ENCODE data around the gene PSMA2.

The PSMA2 gene

GRCh38 chr7:42967391-42967790 lies 35.4 kb upstream of the PSMA2 start:
- TF ChIP-seq CTCF (conservative IDR thresholded peaks at IDR 0.05) = no peak
- H3K27ac ChIP-seq = no peak overlapping the region

- TF ChIP-seq CTCF (conservative IDR thresholded peaks at IDR 0.05) = no peak
- H3K27ac ChIP-seq = no peak overlapping the region
Measured at GRCh38 chr7:42964849-42965805, 33.2 kb upstream of the PSMA2 start.

DNA sequence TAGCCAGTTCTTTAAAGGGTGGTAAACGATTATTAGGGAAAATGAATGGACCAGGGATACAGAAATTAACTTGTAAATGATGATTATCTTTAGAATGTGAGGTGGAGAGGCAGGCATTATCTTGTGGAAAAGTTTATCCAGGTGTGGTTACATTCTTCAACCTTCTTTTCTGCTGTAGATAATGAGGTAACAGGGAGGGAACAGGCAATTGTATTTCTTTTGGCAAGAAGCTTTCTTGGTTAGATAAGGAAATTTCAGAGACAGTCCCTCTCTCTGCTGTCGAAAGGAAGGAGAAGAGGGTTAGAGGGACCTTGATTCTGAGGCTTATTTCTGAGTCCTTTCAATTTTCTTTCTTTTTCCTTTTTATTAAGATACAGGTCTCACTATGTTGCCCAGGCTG lies 32.3 kb upstream of the PSMA2 start:
- H3K27ac ChIP-seq = no peak overlapping the region
- TF ChIP-seq CTCF (conservative IDR thresholded peaks at IDR 0.05) = no peak

GRCh38 chr7:42961170-42961569 lies 29.2 kb upstream of the PSMA2 start:
- no peak for TF ChIP-seq CTCF (conservative IDR thresholded peaks at IDR 0.05)
- no peak overlapping the region for H3K27ac ChIP-seq

DNA sequence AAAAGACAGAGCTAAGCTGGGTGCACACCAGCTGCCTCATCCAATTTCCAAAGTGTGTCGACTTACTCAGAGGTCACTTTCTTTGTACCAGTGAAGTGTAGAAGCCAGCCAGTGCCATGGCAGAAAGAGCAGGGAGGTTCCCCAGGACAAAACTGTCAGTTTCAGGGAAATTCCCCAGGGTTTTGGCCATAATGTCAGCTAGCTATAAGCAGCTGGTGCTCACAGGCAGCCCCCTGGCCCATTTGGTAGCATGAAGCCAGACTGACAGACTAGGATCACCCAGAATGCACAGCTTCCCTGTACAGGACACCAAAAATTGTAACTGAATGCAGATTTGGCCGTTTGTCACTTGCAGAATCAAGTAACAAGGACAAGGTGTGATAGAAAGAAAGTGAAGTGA lies 28.8 kb upstream of the PSMA2 start:
- H3K27ac ChIP-seq = no peak overlapping the region
- no peak for TF ChIP-seq CTCF (conservative IDR thresholded peaks at IDR 0.05)

- no peak overlapping the region for H3K27ac ChIP-seq
- TF ChIP-seq CTCF (conservative IDR thresholded peaks at IDR 0.05) = no peak
Measured at GRCh38 chr7:42959549-42959948, 27.6 kb upstream of the PSMA2 start.

- TF ChIP-seq CTCF (conservative IDR thresholded peaks at IDR 0.05) = no peak
- H3K27ac ChIP-seq = no peak overlapping the region
Measured at GRCh38 chr7:42956062-42956461, 24.1 kb upstream of the PSMA2 start.
